K562 (cell line): ENCODE data around the gene GAL3ST2. TPM values are rescaled to one million over a fixed set of nuclear protein-coding genes. Genes with fewer than 3 reads are reported as not detected.

Source experiments
- ATAC-seq: fragments of 200-7000 bp; cut with Tn5 transposase; 3 replicates; pipeline ENCODE4 v1.9.1; 2020; ENCODE audit warnings: moderate library complexity
- BruUV-seq: library from RNA; stranded (reverse); fragments of 400-500 nt; replicated peaks from 2 replicates; lab custom pipeline; 2021; lab: Mats Ljungman, UMichigan
- CTCF ChIA-PET: fragments of 300-600 bp; formaldehyde crosslinking; extraction: SDS; loops from one replicate; lab custom pipeline; 2021; ENCODE audit warnings: low intra/inter-chr PET ratio; lab: Yijun Ruan, JAX
- POLR2A ChIA-PET: fragments of 300-600, 350-650 bp; sonication (Branson Sonifier 250); formaldehyde crosslinking; extraction: SDS; loops from one replicate; lab custom pipeline; 2021; ENCODE audit warnings: antibody characterized with exemption, inconsistent platforms; lab: Yijun Ruan, JAX
- DNase-seq, 4 experiments: peaks; one replicate each; pipeline versions ENCODE4 v3.0.0 to v3.0.0-alpha.2; 2011 to 2018; ENCODE audit warnings: low spot score in 3 of 4, mixed read lengths in 3 of 4; ENCODE audit errors: extremely low read depth in 1 of 4
- FAIRE-seq: peaks from 2 replicates; lab custom pipeline; 2011; peaks lifted over from hg19 to GRCh38; lab: Jason Lieb, UNC
- H2AFZ ChIP-seq: 2 replicates; pipeline ENCODE4 v1.6.0; 2011; ENCODE audit warnings: low read depth, low read length, control low read depth, inconsistent platforms
- H3K27ac ChIP-seq: fragments of 200-600 bp; 3 replicates; pipeline ENCODE4 v1.8.0; 2011; ENCODE audit warnings: low read depth, mild to moderate bottlenecking, control low read depth, inconsistent platforms, low read length, moderate library complexity, mixed read lengths; ENCODE audit errors: extremely low read depth
- H3K27me3 ChIP-seq, 2 experiments: fragments of 300-600 bp in 1 of 2; 2 replicates in 1 of 2; 3 replicates in 1 of 2; pipeline versions ENCODE4 v1.6.0 to v1.8.0; 2011; ENCODE audit warnings: inconsistent platforms in 2 of 2, low read length in 2 of 2, mild to moderate bottlenecking in 1 of 2, mixed read lengths in 1 of 2, moderate library complexity in 1 of 2; ENCODE audit not compliant: control insufficient read depth in 2 of 2, insufficient read depth in 2 of 2
- H3K36me3 ChIP-seq: fragments of 300-600 bp; 3 replicates; pipeline ENCODE4 v1.8.0; 2011; ENCODE audit warnings: mild to moderate bottlenecking, low read length, inconsistent platforms; ENCODE audit not compliant: control insufficient read depth, insufficient read depth
- H3K4me1 ChIP-seq, 2 experiments: fragments of 200-600 bp in 1 of 2; replicated peaks in 1 of 2; 2 replicates in 1 of 2; 3 replicates in 1 of 2; pipeline versions ENCODE4 v1.5.1 to v1.8.0; 2011; ENCODE audit warnings: inconsistent platforms in 2 of 2, low read length in 2 of 2, mild to moderate bottlenecking in 1 of 2, mixed read lengths in 1 of 2, moderate library complexity in 1 of 2; ENCODE audit not compliant: control insufficient read depth in 2 of 2, insufficient read depth in 2 of 2
- H3K4me2 ChIP-seq: 2 replicates; pipeline ENCODE4 v1.6.1; 2011; ENCODE audit warnings: low read length, control low read depth, inconsistent platforms, mixed read lengths; ENCODE audit not compliant: insufficient read depth
- H3K4me3 ChIP-seq: fragments of 200-600 bp; sonication (generic), shearing (Covaris generic); 2 replicates; pipeline ENCODE4 v1.5.1; 2016; ENCODE audit warnings: control low read depth, inconsistent platforms
- H3K79me2 ChIP-seq: fragments of 200-600 bp; 3 replicates; pipeline ENCODE4 v1.8.0; 2011; ENCODE audit warnings: low read length, inconsistent platforms; ENCODE audit not compliant: control insufficient read depth, insufficient read depth
- H3K9ac ChIP-seq, 2 experiments: 2 replicates each; pipeline versions ENCODE4 v1.6.0 to v1.6.1; 2011; ENCODE audit warnings: low read depth in 2 of 2, low read length in 2 of 2, control low read depth in 1 of 2, inconsistent platforms in 1 of 2, mild to moderate bottlenecking in 1 of 2, mixed read lengths in 1 of 2; ENCODE audit not compliant: insufficient read depth in 1 of 2
- H3K9me1 ChIP-seq: one replicate; pipeline ENCODE4 v1.6.0; 2011; ENCODE audit warnings: inconsistent platforms, mild to moderate bottlenecking, low read length, moderate library complexity; ENCODE audit not compliant: control insufficient read depth, insufficient read depth
- H3K9me3 ChIP-seq: replicated peaks from 2 replicates; pipeline ENCODE4 v1.5.1; 2011; ENCODE audit warnings: low read depth, low read length, inconsistent platforms; ENCODE audit not compliant: control insufficient read depth, insufficient read depth
- H4K20me1 ChIP-seq: replicated peaks from 2 replicates; pipeline ENCODE4 v1.6.1; 2011; ENCODE audit warnings: low read length, inconsistent platforms, mixed read lengths; ENCODE audit not compliant: control insufficient read depth, insufficient read depth
- BMI1 ChIP-seq: fragments of 150-350 bp; IDR thresholded peaks from 2 replicates; pipeline ENCODE4 v1.6.1; 2014; ENCODE audit warnings: low read length
- BRCA1 ChIP-seq, 2 experiments: fragments of 450-650 bp in 1 of 2; sonication (generic) in 1 of 2; formaldehyde crosslinking in 1 of 2; IDR thresholded peaks; 2 replicates each; pipeline versions ENCODE4 v1.5.0 to v1.6.1; 2017 to 2020; ENCODE audit warnings: mild to moderate bottlenecking in 1 of 2, missing genetic modification reagents in 1 of 2
- CBFA2T3 ChIP-seq: fragments of 450-650 bp; IDR thresholded peaks from 2 replicates; pipeline ENCODE4 v1.6.1; 2017
- FUS ChIP-seq: fragments of 200-400 bp; formaldehyde crosslinking; optimal IDR thresholded peaks from 2 replicates; pipeline ENCODE3; 2017; ENCODE audit warnings: low read depth, low read length
- GTF2A2 ChIP-seq: IDR thresholded peaks from 2 replicates; pipeline ENCODE4 v1.6.1; 2016; ENCODE audit warnings: mild to moderate bottlenecking, missing genetic modification characterization, missing compliant biosample characterization
- MED1 ChIP-seq: sonication (generic); formaldehyde crosslinking; IDR thresholded peaks from 2 replicates; pipeline ENCODE4 v1.8.1; 2023; ENCODE audit warnings: missing genetic modification reagents, borderline replicate concordance
- NBN ChIP-seq: fragments of 450-650 bp; IDR thresholded peaks from 2 replicates; pipeline ENCODE4 v1.6.1; 2016; ENCODE audit warnings: low read depth, mild to moderate bottlenecking
- PHB ChIP-seq: fragments of 250-450 bp; sonication (Bioruptor Pico); IDR thresholded peaks from 2 replicates; pipeline ENCODE4 v1.5.0; 2021
- POLR2B ChIP-seq: fragments of 450-650 bp; IDR thresholded peaks from 2 replicates; pipeline ENCODE4 v1.6.1; 2018; ENCODE audit warnings: low read depth; ENCODE audit not compliant: partially characterized antibody
- PPARD ChIP-seq: fragments of 250-450 bp; sonication (Bioruptor Pico); IDR thresholded peaks from 2 replicates; pipeline ENCODE4 v1.8.0; 2022; ENCODE audit warnings: inconsistent platforms, mild to moderate bottlenecking, moderate library complexity
- PRDM10 ChIP-seq: fragments of 450-650 bp; IDR thresholded peaks from 2 replicates; pipeline ENCODE4 v1.6.1; 2018; ENCODE audit not compliant: partially characterized antibody
- RAD21 ChIP-seq, 2 experiments: fragments of 250-450 bp in 1 of 2; fragments of 450-650 bp in 1 of 2; sonication (Bioruptor Pico) in 1 of 2; formaldehyde crosslinking in 1 of 2; IDR thresholded peaks in 1 of 2; conservative IDR thresholded peaks in 1 of 2; 2 replicates each; pipeline versions ENCODE4 v1.4.0 to v1.8.0; 2020 to 2022; ENCODE audit warnings: mild to moderate bottlenecking in 2 of 2, moderate library complexity in 1 of 2
- SMARCA4 ChIP-seq: fragments of 450-650 bp; IDR thresholded peaks from 2 replicates; pipeline ENCODE4 v1.6.1; 2016
- SP2 ChIP-seq: IDR thresholded peaks from 2 replicates; pipeline ENCODE4 v1.6.1; 2011; ENCODE audit warnings: mild to moderate bottlenecking, low read depth, low read length, moderate library complexity; ENCODE audit not compliant: poor library complexity, severe bottlenecking; ENCODE audit errors: extremely low read depth
- ZNF121 ChIP-seq: sonication (generic); formaldehyde crosslinking; conservative IDR thresholded peaks from 2 replicates; pipeline ENCODE4 v1.8.0; 2022; ENCODE audit warnings: missing genetic modification reagents
- ZNF124 ChIP-seq: sonication (generic); formaldehyde crosslinking; IDR thresholded peaks from 2 replicates; pipeline ENCODE4 v1.8.1; 2022; ENCODE audit warnings: missing genetic modification reagents
- WGBS: fragments of 100-300 bp; shearing (Covaris generic); methylation state at CpG from one replicate; pipeline ENCODE4 v1.1.6; 2016; ENCODE audit warnings: low coverage, mixed read lengths; ENCODE audit not compliant: insufficient coverage; ENCODE audit errors: missing lambda C conversion rate; 5-methylcytosine and 5-hydroxymethylcytosine counted together
- in situ Hi-C: fragments of 300-500 bp; cut with MboI; formaldehyde crosslinking; loops from 4 replicates; pipeline ENCODE4 v1.15.0; 2018; ENCODE audit warnings: inconsistent platforms, mixed read lengths
- intact Hi-C: fragments of 100-400 bp; cut with micrococcal nuclease; formaldehyde crosslinking; loops from 2 replicates; pipeline ENCODE4 v1.14.2; 2022
- polyA plus RNA-seq, 8 experiments: library from polyadenylated mRNA; depleted of rRNA in 4 of 8; stranded (reverse) in 5 of 8; unstranded in 3 of 8; fragments of >200 nt; fragmentation: Nextera tagmentation in 2 of 8; fragmentation: Illumina TruSeq in 1 of 8; extraction: Ambion mirVana in 2 of 8; extraction: Trizol in 1 of 8; gene quantifications; 2 replicates each; pipeline versions ENCODE4 v1.2.1 to v1.2.3, GENCODE V29; 2011 to 2014; ENCODE audit warnings: inconsistent platforms in 1 of 8, missing spikeins in 1 of 8
- total RNA-seq, 7 experiments: library from RNA; depleted of rRNA in 6 of 7; stranded (reverse); fragments of >200 nt in 6 of 7; fragmentation: Illumina TruSeq in 2 of 7; extraction: Trizol in 2 of 7; gene quantifications; 2 replicates each; pipeline versions ENCODE4 v1.2.1 to v1.2.3, GENCODE V29; 2011 to 2021; ENCODE audit warnings: low replicate concordance in 1 of 7
- TF ChIP-seq, protein P1 (sequence below): fragments of 250-450 bp; sonication (Bioruptor Pico); IDR thresholded peaks from 2 replicates; pipeline ENCODE4 v1.8.0; 2021; ENCODE audit warnings: borderline replicate concordance, mild to moderate bottlenecking, moderate library complexity; ENCODE audit not compliant: poor library complexity, severe bottlenecking
- TF ChIP-seq, protein P2 (sequence below): sonication (generic); IDR thresholded peaks from 2 replicates; pipeline ENCODE4 v1.6.1; 2016

GAL3ST2 gene
- total and polyA plus RNA-seq, 9 of the 15 experiments (the other 6 are each of a cell fraction or from before 2014, with no cell fraction given): 0.42 TPM; not detected in 8

DNA sequence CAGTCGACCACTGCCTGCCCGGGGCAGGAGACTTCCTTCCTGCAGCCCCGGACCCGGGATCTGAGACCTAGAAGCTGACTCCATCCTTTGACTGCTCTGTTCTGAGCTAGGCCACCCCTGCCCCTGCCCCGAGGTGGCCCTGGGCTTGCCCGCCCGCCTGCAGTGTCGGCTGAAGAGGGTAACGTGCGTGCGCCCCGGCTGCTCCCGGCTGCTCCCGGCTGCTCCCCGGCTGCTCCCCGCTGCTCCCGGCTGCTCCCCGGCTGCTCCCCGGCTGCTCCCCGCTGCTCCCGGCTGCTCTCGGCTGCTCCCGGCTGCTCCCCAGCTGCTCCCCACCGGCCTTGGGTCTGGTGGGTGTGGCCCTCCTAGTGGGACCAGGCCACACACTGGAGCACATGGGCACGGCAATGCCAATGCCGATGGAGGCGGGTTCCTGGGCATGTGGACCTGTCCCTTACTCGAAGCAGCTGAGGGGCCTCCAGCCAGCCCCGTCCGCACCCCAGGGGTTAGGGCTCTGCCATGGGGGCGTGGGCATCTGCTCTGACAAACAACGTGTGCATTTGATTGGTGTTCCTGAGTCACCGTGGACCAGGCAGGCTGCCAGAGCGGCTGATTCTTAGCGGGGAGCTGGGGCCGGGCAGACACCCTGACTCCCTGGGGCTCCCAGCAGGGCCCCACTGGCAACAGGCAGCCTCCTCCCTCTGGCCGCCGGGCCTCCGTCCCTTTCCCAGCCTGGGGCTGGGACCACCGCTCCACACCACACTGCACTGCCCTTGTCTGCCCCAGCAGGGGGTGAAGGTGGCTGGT, 2.0 kb upstream of the GAL3ST2 start:
- H3K4me1 ChIP-seq: peaks cover 0 to 70% of the 10 kb centered on the region in 2 experiments; a peak in 2 of 5 replicates
- POLR2A ChIA-PET: no interaction called here
- H3K36me3 ChIP-seq: no peaks in the 10 kb centered on the region
- H3K9me1 ChIP-seq: no peaks in the 10 kb centered on the region
- H3K79me2 ChIP-seq: no peaks in the 10 kb centered on the region
- no TSS peak for BruUV-seq
- WGBS: 49% methylated on average over 12 of the region's 40 CpGs
- H3K27me3 ChIP-seq: no peaks in the 10 kb centered on the region
- H3K4me2 ChIP-seq: no peak overlapping the region
- H3K9ac ChIP-seq: peak overlapping the region in 1 of 2 experiments; percentile 45; a peak in 1 of 4 replicates
- FAIRE-seq (no peak), DNase-seq (peak in 2 of 4 experiments; percentile 10), ATAC-seq (no peak)
- no peak overlapping the region for H2AFZ ChIP-seq
- in situ Hi-C loops: no loop called here
- H4K20me1 ChIP-seq: no peaks in the 10 kb centered on the region
- intact Hi-C loops: no loop called here
- CTCF ChIA-PET: no interaction called here
- no peak overlapping the region for H3K4me3 ChIP-seq
- no peaks in the 10 kb centered on the region for H3K9me3 ChIP-seq
- H3K27ac ChIP-seq: no peak overlapping the region
- TF ChIP-seq RAD21 (CRISPR knock-in tag; conservative IDR thresholded peaks at IDR 0.05 in 1 of 2, IDR thresholded peaks at IDR 0.05 in 1 of 2) (no peak), CBFA2T3 (no peak), PHB (CRISPR knock-in tag) (no peak), SP2 (no peak), GTF2A2 (tag) (no peak), PRDM10 (no peak), BRCA1 (IDR thresholded peaks at IDR 0.05) (no peak), BRCA1 (CRISPR knock-in tag; IDR thresholded peaks at IDR 0.05) (no peak), MED1 (CRISPR knock-in tag) (no peak), ZNF121 (no peak), PPARD (CRISPR knock-in tag) (no peak), ZNF124 (CRISPR knock-in tag) (no peak), BMI1 (no peak), NBN (no peak), SMARCA4 (no peak), FUS (no peak), POLR2B (no peak)
- TF ChIP-seq, protein P1, sequence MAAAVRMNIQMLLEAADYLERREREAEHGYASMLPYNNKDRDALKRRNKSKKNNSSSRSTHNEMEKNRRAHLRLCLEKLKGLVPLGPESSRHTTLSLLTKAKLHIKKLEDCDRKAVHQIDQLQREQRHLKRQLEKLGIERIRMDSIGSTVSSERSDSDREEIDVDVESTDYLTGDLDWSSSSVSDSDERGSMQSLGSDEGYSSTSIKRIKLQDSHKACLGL: no peak
- TF ChIP-seq, protein P2, sequence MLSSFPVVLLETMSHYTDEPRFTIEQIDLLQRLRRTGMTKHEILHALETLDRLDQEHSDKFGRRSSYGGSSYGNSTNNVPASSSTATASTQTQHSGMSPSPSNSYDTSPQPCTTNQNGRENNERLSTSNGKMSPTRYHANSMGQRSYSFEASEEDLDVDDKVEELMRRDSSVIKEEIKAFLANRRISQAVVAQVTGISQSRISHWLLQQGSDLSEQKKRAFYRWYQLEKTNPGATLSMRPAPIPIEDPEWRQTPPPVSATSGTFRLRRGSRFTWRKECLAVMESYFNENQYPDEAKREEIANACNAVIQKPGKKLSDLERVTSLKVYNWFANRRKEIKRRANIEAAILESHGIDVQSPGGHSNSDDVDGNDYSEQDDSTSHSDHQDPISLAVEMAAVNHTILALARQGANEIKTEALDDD: no peak
